Lower leg skin (tissue), 3 donors: ENCODE results near the gene RPL10.

Experiments used
- CTCF ChIP-seq, 3 donors: fragments of 450-650 bp; IDR thresholded peaks; one replicate each; pipeline ENCODE4 v1.5.1; 2016; ENCODE audit warnings: antibody characterized with exemption in 3 of 3, mild to moderate bottlenecking in 3 of 3, moderate library complexity in 2 of 3
- POLR2A ChIP-seq, 2 donors: fragments of 450-650 bp; IDR thresholded peaks; one replicate each; pipeline ENCODE4 v1.6.1; 2016 to 2017; ENCODE audit warnings: antibody characterized with exemption in 2 of 2, mild to moderate bottlenecking in 1 of 2, moderate library complexity in 1 of 2

- TF ChIP-seq CTCF (IDR thresholded peaks at IDR 0.05) (no peak), POLR2A (IDR thresholded peaks at IDR 0.05) (no peak)
These were observed 40.2 kb upstream of the RPL10 start for GRCh38 chrX:154358011-154358410.
